PFSK-1 (cell line): ENCODE measurements around the gene ID2.

Source experiments
- POLR2AphosphoS5 ChIP-seq: IDR thresholded peaks from 2 replicates; pipeline ENCODE4 v1.6.1; 2012; ENCODE audit warnings: low read depth, mild to moderate bottlenecking, control low read depth, low read length, moderate library complexity
- REST ChIP-seq, 2 experiments: IDR thresholded peaks; 2 replicates each; pipeline versions ENCODE4 v1.6.1 to v1.8.0; 2011 to 2012; ENCODE audit warnings: low read depth in 2 of 2, low read length in 2 of 2, control low read depth in 1 of 2, inconsistent platforms in 1 of 2, mild to moderate bottlenecking in 1 of 2, moderate library complexity in 1 of 2; ENCODE audit not compliant: insufficient read depth in 1 of 2
- TAF1 ChIP-seq: IDR thresholded peaks from 2 replicates; pipeline ENCODE4 v1.6.1; 2012; ENCODE audit warnings: low read length, control low read depth, borderline replicate concordance; ENCODE audit not compliant: insufficient read depth

DNA sequence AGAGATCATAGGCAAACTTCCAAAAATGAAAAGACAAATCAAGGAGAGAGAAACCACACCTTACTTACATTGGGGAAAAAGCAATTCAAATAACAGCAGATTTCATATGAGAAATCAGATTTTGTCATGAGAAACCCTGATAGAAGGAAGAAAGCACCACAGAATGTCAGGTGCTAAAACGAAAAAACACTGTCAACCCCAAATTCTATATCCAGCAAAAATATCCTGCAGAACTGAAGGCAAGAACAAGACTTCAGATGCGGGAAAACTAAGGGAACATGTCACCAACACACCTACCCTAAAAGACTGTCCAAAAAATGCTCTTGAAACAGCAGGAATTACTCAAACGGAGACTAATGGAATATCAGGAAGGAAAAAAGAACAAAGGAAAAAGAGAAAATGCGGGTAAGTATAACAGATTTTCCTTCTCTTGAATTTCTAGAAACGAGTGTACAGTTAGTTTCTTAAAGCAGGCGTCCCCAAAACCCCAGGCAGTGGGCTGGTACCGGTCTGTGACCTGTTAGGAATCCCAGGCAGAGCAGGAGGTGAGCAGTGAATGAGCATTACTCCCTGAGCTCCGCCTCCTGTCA lies 7.3 kb upstream of the ID2 start:
- TF ChIP-seq POLR2AphosphoS5 (no peak), TAF1 (no peak), REST (IDR thresholded peaks at IDR 0.05; ENCODE audit: insufficient read depth in 1 of 2, low read depth in 2 of 2, low read length in 2 of 2) (no peak)
